ENCODE data around the gene CACNB1.

The CACNB1 gene

DNA sequence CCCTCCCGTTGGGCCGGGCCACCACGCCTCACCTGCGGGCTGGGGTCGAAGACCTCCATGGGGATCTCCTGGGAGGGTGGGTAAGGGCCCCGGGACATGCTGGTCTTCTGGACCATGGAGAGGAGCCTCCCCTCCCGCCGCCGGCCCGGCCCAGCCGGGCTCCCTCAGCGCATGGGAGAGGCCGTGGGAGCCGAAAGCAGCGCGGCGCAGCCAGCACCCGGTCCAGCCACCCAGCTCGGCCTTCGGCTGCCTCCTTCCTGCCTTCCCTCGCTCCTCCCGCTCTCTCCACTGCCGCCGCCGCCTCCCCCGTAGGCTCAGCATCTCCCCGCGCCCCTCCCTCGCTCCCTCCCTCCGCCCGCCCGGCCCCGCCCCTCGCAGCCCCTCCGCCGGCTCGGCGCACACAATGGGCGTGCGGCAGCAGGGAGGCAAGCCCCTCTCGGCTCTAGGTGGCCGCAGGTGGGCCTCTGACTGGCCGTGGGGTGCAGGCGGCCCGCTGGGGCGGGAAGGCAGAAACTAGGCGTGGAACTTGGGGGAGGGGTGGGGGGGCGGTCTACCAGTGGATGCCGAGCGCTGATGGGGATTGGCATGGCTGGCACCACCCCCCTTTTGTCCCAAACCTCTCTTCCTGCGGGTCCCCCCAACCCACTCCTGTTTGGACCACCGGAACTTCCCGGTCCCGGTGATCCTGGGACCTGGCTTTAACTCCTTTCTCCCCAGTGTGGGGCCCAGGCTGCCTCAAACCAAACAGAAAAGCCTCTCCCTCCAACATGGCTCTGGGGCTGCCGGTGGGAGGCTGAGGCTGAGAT is at the start of gene CACNB1:
Gene CACNB1, minus strand, starts transcription at position 290 of the 806 bp plus-strand sequence. Its CDS starts 174 bp downstream, at position 116.
- DNase-seq, result peak; percentile 76

DNA sequence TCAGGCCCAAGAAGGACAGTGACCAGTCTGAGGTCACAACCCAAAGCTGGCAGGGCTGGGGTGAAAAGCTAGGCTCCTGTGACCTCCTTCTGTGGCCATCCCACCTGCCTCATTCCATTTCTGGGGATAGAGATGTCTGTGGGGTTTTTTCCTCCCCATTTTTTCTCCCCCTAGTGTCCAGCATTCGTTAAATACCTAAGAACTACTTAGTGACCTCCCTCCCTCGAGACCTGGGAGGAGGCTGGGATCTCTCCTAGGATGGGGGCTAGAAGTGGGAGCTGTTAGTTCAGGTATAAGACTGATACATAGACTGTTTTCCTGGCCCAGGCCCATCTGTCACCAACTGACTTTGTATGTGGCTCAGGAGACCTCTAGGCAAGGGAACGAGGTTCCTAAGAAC is 48.8 kb upstream of the CACNB1 start:
- no peak for DNase-seq

DNA sequence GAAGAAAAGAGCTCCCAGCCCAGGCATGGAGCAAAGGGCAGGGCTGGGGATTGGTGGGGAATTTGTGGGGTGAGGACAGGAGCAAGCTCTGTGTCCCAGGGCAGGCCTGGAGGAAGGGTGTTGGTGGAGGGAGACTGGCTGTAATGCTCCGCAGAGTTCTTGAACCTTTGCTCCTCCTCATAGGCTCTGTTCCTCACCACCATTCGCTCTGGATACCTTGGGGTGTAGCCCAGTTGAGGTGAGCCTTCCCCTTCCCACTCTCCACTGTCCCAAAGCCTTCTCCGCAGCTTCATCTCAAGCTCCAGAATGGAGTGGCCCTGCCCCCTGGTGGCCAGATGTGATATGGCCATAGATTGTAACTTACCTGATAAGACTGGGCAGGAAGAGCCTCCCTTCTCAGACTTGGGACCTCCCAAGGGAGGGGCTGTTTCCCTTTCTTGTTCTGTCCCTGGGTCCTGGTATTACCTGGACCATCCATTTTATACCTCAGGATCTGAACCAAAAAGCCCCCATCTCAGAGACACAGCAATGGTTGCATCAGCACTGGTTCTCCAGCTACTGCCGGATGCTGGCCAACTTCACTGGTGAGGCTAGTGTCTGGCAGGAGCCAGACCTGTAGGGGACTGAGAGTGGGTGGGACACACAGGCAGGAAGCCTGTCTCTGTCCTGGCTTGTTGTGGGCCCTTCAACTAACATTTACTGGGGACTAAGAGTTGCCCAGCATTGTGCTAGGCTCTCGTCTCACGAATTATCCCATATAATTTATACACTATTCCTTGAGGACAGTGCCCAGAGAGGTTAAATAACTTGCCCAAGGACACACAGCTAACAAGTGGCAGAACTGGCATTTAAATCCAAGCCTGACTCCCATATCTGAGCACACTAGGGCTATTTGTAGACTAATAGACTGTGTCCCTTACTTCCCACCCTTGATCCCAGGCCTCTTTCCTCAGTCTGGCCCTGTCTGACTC is 47.4 kb upstream of the CACNB1 start:
- DNase-seq, result peak; percentile 93

DNA sequence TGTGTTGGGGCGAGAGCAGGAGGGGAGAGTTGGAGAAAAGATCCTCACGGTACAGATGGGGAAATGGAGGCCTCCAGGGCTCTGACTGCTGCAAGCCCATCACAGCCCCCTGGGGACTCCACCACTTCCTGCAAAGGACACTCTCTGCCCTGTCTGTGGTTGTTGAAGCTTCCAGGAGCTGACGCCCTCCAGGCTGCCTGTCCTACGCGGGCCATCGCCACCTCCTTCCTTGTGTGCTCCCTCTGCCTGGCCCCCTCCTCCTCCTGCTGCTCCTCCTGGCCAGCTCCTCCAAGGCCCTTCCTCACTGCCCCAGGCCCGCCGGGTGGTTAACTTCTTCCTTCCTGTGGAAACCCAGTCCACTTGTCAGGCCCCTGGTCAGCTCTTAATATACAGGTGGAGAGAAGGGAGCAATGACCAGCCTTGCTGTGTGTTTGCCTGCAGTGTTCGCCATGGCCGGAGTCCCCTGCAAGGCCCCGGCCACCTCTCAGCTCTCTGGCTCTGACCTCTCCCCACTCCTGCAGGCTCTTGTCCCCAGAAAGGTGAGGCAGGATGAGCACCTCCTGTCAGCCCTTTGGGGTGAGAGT is 46.6 kb upstream of the CACNB1 start:
- DNase-seq, result no peak

DNA sequence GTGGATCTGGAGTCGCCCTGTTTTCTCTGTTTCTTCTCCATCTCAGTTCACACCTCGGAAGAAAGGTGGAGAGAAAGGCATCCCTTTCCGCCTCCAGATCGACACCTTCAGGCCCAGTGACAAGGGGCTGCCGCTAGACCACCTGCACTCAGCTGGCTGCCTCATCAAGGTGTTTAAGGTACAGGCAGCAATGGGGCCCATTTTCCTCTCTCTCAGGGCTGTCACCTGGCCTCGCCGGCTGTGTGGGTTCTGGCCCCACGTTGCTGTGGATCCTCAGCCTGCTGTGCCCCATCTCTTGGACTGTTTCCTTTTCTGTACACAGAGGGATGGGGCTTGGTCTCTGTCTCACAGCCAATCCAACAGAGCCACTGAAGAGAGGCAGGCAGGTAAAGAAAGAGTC is 45.7 kb upstream of the CACNB1 start:
- DNase-seq, result no peak

DNA sequence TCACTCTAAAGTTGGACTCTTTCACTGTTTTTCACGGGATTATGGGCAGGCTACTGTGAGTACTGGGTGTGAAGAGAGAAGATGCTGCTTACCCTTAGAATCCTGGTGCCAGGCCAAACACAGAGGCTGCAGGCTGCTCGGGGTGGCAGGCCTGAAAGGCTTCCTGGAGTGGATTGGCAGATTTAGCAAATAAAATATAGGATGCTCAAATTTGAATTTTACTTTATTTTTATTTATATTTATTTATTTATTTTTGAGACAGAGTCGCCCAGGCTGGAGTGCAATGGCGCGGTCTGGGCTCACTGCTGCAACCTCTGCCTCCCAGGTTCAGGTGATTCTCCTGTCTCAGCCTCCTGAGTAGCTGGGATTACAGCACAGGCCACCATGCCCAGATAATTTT is 43.2 kb upstream of the CACNB1 start:
- DNase-seq, result no peak

DNA sequence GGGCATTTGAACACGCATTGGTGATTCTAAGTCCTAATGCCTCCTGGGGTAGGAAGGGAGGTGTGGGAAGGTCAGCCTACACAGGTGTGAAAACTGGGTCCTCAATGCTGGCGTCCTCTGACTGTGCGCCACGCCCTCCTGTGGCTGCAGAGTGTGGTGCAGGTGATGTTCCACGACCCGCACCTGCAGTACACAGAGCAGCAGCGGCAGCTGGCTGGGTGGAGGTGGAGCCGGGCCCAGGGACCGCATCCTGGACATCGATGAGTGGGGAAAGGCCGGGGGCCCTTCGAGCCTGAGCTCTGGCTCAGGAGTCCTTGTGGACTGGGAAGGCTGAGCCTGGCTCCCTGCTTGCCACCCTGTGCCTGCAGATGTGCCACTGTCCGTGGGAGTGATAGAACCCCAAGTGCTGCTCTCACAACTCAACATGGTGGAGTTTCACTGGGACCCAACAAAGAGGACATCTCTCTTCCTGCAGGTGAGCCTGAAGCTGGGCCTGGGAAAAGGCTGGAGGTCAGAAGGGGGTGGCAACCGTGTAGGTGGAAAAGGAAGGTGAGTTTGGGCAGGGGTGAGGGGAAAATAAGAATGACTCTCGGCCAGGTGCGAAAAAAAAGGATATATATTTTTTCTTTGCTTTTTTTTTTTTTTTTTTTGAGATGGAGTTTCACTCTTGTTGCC is 42.3 kb upstream of the CACNB1 start:
- peak; percentile 85 for DNase-seq

DNA sequence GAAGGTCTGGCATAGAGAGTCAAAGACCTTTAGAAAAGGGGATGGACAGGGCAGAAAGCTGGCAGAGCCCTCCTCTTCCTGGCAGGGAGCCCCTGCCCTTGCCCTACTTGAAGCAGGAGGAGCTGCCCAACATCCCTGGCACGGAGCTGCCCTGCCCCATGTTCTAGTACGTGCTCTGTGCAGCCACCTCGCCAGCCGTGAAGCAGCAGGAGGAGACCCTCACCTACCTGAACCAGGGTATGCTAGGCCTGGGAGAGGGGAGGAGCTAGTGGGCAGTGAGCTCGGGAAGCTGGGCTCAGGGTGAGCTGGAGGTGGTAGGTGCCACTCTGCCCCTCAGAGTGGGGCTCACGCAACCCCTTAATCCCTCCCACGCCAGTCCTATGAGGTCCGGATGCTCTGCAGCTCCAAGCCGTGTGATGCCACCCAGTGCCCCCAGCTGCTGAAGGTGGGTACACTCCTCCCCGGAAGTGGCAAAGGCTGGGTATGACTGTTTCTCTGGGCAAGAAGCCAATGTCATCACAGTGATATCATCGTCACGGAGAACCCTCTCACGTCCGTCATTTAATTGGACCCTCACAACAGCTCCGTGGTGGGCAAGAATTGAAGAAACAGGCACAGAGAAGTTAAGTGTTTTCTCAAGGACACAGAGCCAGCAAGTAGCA is 41.0 kb upstream of the CACNB1 start:
- peak; percentile 75 for DNase-seq

DNA sequence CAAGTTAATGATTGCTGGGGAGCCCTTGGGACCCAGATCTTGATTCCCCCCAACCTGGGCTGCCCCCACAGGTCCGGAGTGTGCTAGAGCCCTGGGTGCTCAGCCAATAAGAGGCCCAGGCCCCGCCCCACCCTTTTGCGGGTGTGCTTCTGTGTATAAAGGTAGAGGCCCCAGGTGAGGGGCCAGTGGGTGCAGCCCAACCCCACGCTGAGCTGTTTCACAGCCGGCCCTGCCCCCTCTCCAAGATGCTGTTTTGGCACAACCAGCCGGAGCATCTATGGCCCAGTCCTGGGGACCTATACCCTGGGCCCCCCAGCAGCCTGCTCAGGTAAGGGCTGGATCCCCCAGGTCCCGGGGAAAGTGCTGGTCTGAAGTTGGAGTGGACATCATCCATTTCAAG is 40.1 kb upstream of the CACNB1 start:
- DNase-seq, result no peak

DNA sequence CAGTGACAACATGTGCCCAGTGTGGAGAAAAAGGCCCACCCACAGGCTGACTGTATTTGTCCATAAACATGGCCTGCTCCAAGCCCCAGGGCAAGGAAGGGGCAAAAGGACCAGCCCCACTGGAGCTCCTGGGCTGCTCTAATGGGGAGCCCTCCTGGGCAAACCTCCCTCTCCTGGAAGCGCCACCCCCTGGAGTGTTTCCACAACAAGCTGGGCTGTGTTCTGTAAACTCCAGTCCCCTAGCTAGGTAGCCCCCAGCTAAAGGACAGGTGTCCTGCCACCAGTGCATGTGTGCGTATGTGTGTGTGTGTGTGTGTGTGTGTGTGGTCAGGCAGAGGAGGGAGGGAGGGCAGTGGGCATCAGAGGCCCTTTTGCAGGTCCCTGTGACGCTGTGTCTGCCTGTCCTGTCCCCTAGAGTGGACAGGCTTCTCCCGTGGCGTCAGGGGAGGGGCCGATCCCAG is 39.5 kb upstream of the CACNB1 start:
- no peak for DNase-seq

DNA sequence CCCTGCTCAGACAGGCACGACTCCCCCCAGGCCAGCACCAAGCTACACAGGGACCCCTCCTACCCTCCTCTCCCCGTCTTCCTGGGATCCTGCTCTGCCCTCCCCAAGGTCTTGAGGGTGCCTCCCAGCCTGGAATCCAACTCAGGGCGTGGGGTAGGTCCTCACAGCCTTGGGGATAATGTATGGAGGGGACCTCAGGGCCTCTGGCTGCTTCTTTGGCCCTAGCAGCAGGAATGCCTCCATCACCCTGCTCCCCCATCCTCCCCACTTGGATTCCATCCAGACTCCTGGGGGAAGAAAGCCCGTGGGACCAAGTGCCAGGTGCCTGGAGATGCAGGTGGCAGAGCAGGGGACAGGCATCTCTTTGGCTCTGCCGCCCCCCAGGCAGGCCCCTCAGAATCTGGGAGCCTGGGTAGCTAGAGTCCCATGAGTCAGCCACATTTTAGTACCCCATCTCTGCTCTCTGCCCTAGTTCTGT is 39.0 kb upstream of the CACNB1 start:
- DNase-seq, result no peak

DNA sequence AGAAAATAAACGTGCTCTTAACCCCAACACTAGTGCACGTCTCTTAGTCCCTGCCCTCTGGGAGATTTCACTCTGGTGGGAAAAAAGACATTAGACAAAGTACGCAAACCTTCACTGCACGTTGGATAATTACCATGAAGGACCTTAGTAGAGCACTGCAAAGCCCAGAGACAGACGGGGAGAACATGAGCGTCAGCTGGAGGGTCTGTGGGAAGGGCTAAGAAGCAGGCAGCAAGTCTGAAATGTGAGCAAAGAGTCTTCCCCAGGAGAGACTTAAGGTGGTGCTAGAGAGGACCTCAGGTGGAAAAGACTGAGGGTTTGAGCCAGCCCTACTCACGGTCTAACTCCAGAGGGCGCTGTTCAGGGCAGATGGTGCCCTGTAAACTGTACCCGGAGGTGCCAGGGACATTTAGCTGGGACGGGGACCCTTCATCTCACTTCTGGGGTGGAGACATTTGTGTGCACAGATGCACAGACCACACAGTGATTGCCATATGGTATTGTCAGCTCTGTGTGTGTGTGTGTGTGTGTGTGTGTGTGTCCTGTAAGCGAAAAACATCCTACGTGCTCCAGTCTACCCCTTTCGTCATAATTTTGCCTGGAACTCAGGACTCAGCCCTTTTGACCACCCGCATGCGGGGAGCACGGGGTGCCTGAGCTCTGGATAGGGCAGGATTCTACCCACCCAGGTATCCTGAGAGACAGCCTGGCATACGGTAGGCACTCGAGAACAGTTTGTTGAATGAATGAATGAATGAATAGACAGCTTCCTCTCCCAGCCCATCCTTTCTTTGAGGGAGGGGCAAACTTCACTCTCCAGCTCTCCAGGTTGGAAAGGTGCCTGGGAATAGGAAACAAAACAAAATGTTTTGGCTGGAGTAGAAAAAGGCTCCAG is 38.3 kb upstream of the CACNB1 start:
- peak; percentile 75 for DNase-seq

DNA sequence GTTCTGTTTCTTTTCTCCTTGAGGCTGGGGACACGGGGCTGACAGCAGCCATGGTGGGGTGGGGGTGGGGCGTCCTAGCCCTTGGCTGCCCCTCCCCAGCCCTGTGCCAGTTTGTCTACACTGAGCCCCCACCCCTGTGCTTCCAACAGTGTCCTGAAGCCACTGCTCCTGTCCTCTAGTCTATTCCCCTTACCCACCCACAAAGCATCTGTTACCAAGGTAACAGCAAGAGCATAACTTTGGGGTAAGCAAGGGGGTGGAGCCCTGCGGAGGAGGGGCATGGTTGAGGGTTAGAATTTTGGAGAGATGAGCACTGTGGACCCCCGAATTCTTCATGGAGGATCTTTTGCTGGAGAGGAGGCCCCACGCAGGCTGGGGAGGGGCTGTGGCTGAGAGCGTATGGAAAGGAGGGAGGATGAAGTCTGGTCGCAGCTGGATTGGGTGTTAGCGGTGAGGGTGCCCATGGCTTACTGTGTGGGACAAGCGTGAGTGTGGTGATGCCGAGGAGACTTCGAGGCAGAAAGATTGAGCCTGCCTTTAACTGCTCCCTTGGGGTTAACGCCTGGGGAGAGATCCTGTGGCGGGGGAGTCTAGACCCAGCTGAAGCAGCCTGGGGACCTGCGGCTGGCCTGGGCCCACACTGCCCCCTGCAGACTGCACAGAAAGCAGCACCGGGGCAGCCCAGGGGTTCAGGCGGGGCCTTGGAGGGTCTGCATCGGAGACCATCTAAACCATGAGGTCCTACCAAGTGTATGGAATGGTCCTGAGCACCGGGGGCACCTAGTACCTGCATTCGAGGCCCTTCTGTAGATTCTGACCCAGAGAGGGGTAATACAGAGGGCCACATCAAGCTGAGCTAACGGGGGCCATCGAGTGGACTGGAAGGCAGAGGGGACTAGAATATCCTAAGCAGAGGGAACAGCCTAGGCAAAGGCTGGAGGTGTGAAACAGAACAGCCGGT is 34.4 kb upstream of the CACNB1 start:
- peak; percentile 66 for DNase-seq

DNA sequence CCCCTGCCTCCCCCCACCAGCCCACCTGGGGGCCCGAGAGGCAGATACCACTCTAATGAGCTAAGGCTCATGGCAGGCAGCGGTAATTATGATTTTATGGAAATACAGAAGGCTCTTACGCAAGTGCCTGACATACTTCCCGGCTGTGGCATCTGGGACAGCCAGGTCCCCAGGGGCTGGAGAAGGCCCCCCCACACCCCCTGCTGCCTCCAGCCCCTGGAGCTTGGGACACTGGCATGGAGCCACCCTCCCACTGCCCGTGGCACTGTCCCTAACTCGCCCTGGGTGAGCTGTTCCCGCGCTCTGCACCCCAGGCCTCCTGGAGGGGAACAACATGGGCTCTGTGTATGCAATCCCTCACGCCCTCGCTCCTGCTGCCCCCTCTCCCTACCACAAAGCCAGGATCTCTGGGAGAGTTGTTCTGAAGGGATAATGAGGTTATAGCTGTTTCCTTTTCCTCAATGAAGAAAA is 33.7 kb upstream of the CACNB1 start:
- DNase-seq, result no peak

DNA sequence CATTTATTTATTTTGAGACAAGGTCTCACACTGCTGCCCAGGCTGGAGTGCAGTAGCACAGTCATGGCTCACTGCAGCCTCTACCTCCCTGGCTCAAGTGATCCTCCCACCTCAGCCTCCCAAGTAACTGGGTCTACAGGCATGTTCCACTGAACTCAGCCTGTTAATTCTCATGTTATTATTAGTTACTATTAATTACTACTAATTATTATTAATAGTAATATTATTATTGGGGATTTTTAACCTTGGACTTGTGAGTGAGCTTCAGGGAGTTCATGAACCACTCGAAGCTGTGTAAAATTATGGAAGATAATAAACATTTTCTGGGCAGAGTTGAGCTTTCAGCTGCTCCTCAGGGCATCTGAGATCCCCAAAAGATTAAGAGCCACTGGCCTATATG is 32.9 kb upstream of the CACNB1 start:
- no peak for DNase-seq

DNA sequence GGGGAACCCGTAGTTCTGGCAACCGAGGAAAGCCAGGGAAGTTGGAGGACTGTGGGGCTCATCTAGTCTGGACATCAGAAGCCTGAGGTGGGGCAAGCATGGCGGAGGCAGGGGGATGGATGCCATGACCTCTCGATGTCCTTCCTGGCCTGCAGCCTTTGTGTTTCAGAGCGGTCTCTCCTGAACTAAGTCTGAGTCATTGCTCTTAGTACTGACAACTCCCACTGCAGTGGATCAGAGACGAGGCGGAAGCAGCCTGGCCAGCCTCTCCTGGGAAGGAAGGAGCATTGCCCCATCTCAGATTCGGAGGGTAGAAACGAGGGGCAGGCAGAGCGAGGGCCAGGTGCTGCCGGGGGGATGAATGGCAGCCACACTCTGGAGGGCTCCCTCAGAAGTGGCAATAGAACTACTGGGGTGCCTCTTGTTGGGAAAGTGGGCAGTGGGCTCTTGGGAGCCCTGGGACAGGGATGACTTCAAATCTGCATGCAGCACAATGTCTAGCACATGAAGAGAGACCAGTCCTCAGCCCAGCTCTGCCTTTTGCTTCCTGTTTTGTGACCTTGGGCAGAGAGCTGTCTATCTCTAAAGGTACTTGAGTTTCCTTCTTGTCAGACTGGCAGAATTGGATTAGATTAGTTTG is 31.9 kb upstream of the CACNB1 start:
- no peak for DNase-seq

DNA sequence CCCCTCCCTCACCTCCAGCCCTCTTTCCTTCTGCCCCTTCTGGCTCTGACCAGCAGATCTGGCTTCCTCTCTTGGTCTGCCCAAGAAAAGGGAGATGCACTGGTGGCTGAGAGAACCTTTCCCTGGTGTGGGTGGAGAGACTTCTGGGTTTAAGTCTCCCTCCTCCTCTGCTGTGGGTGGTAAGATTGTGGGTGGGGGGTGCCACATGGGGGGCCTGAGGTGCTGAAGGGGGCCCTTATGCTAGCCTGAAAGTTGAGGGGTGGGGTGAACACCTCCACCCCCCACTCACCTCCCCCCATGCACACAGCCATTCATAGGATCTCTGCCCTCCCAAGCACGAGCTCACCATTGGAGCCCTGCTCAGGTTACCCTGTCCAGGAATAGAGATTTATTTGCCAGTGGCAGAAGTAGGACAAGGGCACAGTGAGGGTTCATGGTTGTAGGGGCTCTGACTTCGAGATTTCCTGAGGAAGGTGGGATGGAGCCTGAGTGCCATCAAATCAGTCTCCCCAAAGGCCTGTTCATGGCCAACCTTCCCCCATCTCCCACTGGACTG is 30.0 kb upstream of the CACNB1 start:
- no peak for DNase-seq

DNA sequence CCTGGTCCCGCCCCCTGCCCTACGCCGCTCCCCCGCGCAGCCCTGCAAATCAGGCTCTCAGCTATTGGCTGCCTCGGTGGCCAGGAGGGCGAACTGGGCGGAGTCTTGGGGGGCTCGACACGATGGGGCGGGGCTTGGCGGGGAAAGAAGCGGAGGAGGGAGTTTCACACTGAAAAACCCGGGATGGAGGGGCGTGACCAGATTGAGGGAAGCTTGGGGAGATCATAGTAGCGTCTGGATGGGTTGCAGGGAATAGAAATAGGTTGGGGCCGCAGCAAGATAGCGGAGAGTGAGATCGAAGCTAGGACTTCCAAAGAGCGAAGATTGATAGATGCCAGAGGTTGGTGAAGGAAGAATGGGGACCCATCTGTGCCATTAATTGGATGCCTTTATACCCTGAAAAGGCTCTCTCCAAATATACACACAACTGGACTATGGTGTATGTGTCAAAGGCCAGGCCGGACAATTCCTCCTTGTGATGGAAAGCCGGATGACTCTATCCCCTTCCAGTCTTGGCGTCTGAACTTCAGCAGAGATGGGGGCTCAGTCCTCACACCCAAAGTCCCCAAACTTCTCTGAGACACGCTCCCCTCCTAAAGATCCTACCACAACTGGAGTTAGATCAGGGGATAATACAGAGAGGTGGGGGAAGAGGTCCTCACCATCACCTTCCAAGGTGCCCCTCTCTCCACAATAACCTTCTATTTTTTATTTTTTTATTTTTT is 28.7 kb upstream of the CACNB1 start:
- peak; percentile 56 for DNase-seq
